HCT116 (cell line): ENCODE data around the gene SLC7A11.

Experiments used
- EGR1 ChIP-seq: IDR thresholded peaks from 2 replicates; pipeline ENCODE4 v1.6.1; 2012; ENCODE audit warnings: low read depth
- POLR2A ChIP-seq: IDR thresholded peaks from 2 replicates; pipeline ENCODE4 v1.7.0; 2011; ENCODE audit warnings: borderline replicate concordance; ENCODE audit not compliant: insufficient read depth, insufficient read length; ENCODE audit errors: extremely low read depth
- RAD21 ChIP-seq: IDR thresholded peaks from 2 replicates; pipeline ENCODE4 v1.6.1; 2012; ENCODE audit warnings: low read depth, mild to moderate bottlenecking
- SIN3A ChIP-seq: IDR thresholded peaks from 2 replicates; pipeline ENCODE4 v1.6.1; 2012; ENCODE audit warnings: low read depth
- TF ChIP-seq, protein P1 (sequence below), 3 experiments: fragments of 200-600 bp in 1 of 3; sonication (generic) in 1 of 3; IDR thresholded peaks in 2 of 3; conservative IDR thresholded peaks in 1 of 3; 2 replicates each; pipeline ENCODE4 v1.5.1; 2012 to 2017; ENCODE audit warnings: low read depth in 2 of 3, low read length in 2 of 3, antibody characterized with exemption in 1 of 3, borderline replicate concordance in 1 of 3, control low read depth in 1 of 3, mild to moderate bottlenecking in 1 of 3, mixed read lengths in 1 of 3, mixed run types in 1 of 3, moderate library complexity in 1 of 3; ENCODE audit not compliant: insufficient read depth in 1 of 3
- TF ChIP-seq, protein P2 (sequence below): IDR thresholded peaks from 2 replicates; pipeline ENCODE4 v1.6.1; 2012; ENCODE audit warnings: low read depth

DNA sequence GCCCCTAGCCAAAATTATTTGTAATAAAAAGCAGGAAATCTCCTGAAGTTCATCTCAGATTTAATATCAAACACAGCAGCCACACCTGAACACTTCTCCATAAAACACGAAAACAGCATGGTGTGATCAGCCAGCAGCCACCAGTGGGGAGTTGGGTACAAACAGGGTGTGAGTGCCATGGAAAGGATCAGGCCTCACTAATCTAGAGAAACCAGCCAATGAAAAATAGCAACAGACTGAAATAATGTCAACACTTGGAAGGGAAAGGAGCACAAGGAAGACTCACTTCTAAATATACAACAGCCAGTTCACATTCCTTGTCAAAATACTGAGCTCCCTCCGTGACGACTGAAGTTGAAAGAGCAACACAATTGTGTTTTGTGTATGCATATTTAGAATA, 46.0 kb downstream of the SLC7A11 start:
- TF ChIP-seq POLR2A (no peak), RAD21 (no peak), EGR1 (no peak), SIN3A (no peak)
- TF ChIP-seq, protein P1, sequence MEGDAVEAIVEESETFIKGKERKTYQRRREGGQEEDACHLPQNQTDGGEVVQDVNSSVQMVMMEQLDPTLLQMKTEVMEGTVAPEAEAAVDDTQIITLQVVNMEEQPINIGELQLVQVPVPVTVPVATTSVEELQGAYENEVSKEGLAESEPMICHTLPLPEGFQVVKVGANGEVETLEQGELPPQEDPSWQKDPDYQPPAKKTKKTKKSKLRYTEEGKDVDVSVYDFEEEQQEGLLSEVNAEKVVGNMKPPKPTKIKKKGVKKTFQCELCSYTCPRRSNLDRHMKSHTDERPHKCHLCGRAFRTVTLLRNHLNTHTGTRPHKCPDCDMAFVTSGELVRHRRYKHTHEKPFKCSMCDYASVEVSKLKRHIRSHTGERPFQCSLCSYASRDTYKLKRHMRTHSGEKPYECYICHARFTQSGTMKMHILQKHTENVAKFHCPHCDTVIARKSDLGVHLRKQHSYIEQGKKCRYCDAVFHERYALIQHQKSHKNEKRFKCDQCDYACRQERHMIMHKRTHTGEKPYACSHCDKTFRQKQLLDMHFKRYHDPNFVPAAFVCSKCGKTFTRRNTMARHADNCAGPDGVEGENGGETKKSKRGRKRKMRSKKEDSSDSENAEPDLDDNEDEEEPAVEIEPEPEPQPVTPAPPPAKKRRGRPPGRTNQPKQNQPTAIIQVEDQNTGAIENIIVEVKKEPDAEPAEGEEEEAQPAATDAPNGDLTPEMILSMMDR (IDR thresholded peaks at IDR 0.05 in 2 of 3, conservative IDR thresholded peaks at IDR 0.05 in 1 of 3; ENCODE audit: borderline replicate concordance in 1 of 3, insufficient read depth in 1 of 3, low read depth in 2 of 3, low read length in 2 of 3): no peak
- TF ChIP-seq, protein P2, sequence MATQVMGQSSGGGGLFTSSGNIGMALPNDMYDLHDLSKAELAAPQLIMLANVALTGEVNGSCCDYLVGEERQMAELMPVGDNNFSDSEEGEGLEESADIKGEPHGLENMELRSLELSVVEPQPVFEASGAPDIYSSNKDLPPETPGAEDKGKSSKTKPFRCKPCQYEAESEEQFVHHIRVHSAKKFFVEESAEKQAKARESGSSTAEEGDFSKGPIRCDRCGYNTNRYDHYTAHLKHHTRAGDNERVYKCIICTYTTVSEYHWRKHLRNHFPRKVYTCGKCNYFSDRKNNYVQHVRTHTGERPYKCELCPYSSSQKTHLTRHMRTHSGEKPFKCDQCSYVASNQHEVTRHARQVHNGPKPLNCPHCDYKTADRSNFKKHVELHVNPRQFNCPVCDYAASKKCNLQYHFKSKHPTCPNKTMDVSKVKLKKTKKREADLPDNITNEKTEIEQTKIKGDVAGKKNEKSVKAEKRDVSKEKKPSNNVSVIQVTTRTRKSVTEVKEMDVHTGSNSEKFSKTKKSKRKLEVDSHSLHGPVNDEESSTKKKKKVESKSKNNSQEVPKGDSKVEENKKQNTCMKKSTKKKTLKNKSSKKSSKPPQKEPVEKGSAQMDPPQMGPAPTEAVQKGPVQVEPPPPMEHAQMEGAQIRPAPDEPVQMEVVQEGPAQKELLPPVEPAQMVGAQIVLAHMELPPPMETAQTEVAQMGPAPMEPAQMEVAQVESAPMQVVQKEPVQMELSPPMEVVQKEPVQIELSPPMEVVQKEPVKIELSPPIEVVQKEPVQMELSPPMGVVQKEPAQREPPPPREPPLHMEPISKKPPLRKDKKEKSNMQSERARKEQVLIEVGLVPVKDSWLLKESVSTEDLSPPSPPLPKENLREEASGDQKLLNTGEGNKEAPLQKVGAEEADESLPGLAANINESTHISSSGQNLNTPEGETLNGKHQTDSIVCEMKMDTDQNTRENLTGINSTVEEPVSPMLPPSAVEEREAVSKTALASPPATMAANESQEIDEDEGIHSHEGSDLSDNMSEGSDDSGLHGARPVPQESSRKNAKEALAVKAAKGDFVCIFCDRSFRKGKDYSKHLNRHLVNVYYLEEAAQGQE: no peak
